Stimulated activated CD4-positive, alpha-beta T cell treated with anti-CD3 and anti-CD28 coated beads, Interleukin-1b, Interleukin-23, amount 100 ng/mL, for 4 hours (primary cell): ENCODE results near the gene SP2.
"Not testable (repeated sequence)": the region's sequence is repeated elsewhere in the genome, so short reads cannot be mapped to it uniquely, and the experiment has no call there.

Experiments used
- DNase-seq, 2 donors: peaks; one replicate each; pipeline ENCODE4 v3.0.0-alpha.2; 2020; ENCODE audit warnings: low read depth in 2 of 2

SP2 gene

DNA sequence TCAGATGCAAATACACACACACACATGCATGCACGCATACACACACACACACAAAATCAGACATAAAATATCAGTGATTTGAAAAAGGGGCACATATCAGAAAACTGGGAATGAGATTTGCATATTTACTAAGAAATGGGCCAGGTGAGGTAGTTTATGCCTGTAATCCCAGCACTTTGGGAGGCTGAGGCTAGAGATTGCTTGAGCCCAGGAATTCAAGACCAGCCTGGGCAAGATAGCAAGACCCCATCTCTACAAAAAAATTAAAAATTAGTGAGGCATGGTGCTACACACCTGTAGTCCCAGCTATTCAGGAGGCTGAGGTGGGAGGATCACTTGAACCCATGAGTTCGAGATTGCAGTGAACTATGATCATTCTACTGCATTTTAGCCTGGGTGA is 23.0 kb downstream of the SP2 start:
- DNase-seq = no peak

DNA sequence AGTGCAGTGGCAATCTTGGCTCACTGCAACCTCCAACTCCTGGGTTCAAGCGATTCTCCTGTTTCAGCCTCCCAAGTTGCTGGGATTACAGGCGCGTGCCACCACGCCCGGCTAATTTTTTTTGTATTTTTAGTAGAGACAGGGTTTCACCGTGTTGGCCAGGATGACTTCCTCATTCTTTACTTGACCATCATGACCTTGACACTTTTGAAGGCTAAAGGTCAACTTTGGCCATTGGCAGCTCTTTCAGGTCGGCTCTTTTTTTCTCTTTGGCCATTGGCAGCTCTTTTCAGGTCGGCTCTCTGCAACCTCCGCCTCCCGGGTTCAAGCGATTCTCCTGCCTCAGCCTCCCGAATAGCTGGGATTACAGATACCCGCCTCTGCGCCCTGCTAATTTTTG is 23.9 kb downstream of the SP2 start:
- not testable (repeated sequence) for DNase-seq

DNA sequence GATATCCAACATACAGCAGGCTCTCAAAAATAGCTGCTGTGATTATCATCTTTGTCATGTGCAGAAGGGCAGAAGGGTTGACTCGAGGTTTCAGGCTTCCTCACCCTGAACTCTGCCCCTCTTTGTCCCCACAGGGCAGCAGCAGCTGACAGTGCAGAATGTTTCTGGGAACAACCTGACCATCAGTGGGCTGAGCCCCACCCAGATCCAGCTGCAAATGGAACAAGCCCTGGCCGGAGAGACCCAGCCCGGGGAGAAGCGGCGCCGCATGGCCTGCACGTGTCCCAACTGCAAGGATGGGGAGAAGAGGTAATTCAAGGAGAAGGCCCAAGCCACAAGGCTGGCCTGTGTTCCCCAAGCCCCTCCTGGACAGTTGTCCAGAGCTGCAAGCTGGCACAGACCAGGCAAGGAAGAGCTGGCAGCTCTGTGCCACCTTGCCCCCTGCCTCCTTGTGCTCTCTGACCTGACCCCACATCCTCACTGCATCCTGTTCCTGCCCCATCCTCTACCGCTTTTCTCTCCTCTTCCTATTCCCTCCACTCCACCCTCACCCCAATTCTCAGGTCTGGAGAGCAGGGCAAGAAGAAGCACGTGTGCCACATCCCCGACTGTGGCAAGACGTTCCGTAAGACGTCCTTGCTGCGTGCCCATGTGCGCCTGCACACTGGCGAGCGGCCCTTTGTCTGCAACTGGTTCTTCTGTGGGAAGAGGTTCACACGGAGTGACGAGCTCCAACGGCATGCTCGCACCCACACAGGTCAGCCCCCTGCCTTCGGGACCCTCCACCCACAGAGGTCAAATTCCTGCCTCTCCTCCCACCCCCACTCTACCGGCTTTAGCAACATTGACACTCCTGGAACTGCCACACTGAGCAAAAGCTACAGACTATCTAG is 29.0 kb downstream of the SP2 start:
- DNase-seq = no peak

DNA sequence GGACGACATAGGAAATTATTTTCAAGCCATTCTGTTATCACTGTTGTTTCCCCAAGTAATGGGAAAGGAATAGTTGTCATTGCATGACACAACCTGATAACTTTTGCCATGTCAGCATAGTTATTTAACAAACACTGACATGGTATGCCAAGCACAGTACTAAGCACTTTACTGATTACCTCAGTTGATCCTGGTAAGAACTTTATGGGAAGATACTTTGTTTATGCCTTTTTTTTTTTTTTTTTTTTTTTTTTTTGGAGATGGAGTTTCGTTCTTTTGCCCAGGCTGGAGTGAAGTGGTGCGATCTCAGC is 29.6 kb downstream of the SP2 start:
- DNase-seq = no peak

DNA sequence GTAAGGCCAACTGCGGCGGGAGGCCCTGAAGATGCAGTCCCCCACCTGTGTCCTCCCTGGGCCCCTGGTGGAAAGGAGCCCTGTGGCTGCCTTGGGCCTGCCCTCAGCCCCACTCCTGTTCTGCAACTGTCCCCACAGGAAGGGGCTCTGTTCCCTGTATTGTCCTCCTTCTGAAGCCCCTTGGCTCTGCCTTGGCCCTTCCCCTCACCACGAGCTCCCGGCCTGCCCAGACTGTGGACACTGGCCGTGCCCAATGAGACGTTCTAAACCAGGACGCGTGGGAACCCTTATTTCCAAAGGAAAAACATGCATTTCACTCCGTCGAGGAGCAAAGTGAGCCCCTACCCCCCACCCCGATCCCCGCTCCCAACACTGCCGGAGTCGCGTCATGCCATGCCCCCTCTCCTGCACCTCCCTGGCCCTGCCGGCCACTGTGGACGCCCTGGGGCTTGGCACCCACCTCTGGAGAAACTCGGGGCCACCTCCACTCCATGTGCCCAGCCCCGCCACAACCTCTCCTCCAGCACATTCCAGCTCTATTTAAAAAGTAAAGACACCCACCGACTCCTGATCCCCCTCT is 31.9 kb downstream of the SP2 start:
- no peak for DNase-seq

DNA sequence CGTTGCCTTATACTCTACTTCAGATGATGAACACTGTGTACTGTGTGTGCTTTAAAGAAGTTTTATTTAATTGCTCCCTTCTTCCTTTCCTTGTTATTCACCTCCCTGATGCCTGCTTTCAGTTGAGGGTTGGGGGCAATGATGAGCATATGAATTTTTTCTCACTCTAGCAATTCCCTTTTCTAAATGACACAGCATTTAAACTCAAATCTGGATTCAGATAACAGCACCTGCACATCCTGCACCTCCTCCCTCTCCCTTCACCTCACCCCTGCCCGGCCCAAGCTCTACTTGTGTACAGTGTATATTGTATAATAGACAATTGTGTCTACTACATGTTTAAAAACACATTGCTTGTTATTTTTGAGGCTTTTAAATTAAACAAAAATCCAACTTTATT is 32.4 kb downstream of the SP2 start:
- DNase-seq = no peak

DNA sequence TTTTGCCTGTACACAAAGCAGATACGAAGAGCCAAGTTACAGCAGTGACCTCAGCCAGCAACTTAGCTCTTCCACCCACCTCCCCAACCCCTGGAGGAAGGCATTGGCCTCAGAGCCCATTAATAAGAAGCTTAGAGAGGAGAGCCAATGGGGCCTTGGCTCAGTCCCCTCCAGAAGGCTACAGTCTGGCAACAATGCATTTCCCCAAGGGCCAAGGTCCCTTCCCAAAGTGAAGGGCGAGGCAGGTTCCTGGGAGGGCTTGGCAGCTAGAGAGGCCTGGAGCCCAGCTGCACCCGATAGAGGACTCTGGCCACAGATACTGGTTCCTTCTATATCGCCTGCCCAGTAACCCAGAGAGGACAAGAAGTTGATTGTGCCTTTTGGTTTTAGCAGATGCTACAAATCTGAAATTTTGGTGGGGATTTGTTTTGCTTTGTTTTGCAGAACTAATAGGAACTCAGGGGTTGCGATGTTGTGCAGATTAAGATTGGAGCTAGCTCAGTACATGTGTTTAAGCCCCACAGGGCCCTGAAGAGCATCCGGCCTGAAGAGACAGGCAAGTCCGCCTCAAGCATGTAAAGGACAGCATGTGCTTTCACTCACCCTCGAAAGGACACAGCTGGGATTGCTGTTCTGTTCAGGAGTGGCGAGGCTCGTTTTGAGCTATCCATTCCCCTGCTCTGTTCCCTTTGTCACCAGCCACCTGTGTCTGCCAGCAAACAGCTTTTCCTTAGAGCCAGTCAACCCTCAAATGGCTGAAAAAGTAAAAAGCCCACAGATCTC is 33.4 kb downstream of the SP2 start:
- DNase-seq = no peak

DNA sequence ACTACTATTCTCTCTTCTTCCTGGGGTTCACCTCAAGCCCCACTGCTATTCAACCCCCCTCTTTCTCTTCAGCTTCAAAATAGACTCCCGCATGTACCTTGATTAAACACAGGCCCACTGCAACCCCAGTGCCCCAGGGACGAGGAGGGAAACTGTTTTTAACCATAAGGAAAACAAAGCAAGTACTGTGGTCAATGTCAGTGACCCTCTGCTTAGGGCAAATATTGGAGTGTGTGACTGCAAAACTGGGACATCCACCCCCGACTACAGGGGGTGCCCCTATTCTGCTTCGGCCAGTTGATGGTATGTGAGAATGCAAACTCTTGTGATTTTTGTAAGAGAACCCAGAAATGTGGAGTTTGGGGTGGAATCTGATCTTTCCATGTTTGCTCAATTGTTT is 35.8 kb downstream of the SP2 start:
- no peak for DNase-seq

DNA sequence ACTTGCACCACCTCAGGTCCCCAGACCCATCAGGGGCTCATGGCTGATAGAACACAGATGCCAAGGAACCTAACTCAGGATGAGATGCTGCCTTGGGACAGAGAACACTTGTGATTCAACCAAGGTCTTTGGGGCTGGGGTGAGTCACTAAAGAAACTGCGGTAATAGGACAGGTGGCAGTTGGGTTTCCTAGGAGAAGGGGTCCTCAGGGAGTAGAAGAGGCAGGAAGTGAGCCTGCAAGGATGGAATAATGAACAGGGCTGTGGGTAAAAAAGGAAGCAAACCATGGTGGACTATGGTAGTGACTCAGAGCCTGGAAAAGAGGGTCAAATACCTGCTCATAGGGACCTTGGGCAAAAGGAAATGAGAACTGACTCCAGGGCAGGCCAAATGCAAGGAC is 38.8 kb downstream of the SP2 start:
- DNase-seq = no peak

DNA sequence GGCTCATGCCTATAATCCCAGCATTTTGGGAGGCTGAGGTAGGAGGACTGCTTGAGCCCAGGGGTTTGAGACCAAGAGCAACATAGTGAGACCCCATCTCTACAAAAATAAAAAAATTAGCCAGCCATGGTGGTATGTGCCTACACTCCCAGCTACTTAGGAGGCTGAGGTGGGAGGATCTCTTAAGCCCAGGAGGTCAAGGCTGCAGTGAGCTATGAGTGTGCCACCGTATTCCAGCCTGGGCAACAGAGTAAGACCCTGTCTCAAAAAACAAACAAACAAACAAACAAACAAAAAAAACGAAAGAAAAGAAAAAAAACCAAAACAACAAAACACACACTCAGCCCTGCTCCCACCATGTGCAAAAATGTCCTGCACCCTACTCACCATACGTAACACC is 39.4 kb downstream of the SP2 start:
- DNase-seq = not testable (repeated sequence)

DNA sequence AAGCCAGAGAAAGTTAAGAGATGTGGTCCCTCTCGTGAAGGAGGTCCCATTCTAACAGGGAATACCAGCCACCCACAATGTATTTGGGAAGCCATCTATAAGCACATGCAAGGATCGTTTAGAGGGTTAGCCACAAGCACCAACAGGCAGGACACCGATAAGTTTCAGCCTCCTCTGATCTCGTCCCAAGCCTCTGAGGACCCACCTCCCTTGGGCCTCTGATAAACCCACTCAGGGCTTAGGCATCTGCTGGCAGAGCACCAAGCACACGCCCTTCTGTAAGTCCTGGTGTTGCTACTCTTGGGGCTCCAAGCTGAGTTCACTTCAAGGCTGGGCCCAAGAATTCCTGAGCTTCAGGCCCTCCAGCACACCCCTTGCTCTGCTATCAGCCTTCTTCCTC is 39.9 kb downstream of the SP2 start:
- DNase-seq = no peak

DNA sequence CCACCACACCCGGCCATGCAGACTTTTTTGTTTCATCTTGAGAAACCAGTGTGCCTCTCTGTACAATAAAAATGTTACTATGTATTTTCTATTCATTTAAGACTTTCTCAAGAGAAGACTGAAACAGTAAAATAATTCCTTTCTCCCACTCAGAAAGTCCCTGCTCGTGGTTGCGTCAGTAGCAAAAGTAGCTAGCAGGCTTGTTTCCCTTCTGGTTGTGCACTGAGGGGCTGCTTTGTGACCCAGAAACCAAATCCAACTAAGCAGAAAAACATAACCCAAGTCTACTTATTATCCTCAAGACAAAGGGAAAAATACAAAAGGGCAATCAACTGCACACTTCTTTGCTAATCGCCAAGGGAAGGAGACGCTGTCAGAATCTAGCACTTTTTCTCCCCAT is 41.9 kb downstream of the SP2 start:
- no peak for DNase-seq

DNA sequence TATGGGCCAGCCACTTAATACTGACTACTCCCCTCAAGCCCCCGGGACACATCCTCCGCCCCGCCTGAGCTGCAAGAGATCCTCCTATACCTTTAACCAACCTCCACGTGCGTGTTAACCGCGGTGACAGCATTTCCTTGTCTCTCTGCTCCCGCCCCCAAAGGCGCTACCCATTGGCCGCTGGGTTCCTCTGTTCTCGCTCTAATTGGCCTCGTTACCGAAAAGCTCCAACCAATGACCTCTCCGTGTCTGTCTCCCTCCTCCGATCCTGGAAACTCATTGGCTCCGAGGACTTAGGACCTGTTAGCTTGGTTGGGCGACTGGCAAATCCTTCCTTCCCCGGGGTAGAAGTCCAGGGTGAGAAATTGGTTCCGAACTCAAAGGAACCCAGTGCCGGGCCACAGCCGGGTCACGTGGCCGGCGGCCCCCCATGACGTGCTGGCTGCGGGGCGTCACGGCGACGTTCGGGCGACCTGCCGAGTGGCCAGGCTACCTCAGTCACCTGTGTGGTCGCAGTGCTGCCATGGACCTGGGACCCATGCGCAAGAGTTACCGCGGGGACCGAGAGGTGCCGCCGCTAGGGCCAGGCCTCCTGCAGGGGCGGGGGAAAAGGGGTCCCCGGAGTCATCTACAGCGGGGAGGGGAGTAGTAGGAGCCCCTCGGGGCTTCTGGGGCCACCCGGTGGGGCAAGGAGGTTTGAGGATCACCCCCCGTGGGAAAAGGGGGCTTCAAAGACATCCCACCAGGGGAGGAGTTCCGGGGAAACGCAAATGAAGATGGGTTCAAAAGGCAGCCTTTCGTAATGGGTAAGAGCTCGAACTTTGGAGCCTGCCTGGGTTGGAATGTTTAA is 45.4 kb downstream of the SP2 start, which contains the start of gene PNPO:
Gene PNPO, plus strand, starts transcription at position 326 of the 850 bp plus-strand sequence. Its CDS starts 105 bp downstream, at position 431.
- DNase-seq = peak; percentile 82 to 88

DNA sequence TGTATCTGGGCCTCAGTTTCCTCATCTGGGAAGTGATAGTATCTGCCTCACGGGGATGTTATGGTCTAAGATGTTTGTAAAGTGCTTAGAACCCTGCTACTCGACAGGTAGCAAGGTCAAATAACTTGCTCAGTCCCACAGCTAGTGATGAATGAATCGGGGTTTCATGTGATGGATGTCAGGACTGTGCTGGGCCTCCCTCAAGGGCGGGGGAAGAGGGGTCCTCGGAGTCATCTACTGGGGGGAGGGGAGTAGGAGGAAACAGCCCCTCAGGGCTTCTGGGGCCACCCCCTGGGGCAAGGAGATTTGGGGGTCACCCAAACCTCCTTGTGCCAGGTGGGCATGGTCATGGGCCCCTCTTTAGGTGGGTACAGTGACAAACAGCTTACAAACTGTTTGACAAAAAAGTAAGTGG is 46.1 kb downstream of the SP2 start:
- DNase-seq = no peak

DNA sequence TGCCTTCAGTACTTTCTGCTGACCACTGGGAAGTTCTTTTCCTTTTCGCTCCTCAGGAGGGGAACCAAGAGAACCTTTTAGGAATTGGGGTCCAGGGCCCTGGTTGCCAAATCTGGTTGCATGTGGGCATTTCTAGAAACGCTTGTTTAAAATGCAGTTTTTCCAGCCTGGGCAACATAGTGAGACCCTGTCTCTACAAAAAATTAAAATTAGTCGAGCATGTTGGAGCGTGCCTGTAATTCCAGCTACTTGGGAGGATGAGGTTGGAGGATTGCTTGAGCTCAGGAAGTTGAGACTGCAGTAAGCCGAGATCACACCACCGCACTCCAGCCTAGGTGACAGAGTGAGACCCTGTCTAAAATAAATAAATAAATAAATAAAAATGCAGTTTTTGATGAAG is 46.5 kb downstream of the SP2 start:
- DNase-seq = no peak

DNA sequence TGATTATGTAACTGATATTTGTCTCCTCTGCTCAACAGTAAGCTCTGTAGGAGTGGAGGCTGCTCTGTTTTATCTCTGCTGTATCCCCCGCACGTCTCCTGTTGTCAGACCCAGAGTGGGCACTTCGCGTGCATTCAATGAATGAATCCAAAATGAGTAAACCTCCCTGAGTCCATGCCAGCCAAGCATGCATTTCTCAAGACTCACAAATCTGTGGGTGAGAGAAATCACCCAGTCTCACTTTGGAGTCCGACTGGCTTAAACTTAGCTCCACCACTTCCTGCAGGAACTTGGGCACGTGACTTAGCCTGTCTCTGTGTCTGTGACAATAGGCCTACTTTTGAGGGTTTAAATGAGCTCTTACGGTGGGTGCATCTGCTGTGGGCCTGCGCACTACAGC is 49.0 kb downstream of the SP2 start:
- no peak for DNase-seq

DNA sequence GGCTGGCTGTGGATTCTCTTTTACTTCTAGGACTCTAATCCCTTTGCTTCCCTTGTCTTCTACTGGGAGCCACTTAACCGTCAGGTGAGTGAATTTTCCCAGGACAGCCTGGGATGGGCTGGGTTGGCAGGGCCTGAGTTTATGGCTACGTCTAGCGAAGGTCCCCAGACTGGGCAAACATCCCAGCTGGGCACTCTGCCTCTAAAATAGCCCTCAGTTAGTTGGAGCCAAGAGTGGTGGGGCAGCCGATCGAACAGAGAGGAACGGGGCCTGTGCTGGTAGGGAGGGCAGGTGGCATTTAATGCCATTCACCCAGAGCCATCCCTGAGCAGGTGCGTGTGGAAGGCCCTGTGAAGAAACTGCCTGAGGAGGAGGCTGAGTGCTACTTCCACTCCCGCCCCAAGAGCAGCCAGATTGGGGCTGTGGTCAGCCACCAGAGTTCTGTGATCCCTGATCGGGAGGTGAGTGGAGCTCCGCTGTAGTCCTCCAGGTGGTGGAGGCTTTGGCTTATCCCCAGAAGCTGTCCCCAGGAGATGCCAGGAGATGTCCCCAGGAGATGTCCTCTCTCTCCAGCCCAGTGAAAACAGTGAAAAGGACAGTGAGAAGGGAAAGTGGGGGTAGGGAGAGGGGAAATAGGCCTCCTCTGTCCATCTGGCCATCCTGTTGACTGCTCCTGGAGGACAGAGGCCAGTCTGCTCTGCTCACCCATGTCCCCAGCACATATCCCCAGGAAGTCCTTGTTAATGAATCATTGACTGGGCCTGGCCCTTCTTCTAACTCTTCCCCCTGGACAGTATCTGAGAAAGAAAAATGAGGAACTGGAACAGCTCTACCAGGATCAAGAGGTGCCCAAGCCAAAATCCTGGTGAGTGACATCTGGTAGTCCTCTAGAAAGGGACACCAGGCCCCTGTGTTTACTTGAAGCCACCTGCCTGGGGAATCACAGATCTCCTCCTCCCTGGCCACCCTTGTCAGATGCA is 49.8 kb downstream of the SP2 start:
- DNase-seq = no peak

DNA sequence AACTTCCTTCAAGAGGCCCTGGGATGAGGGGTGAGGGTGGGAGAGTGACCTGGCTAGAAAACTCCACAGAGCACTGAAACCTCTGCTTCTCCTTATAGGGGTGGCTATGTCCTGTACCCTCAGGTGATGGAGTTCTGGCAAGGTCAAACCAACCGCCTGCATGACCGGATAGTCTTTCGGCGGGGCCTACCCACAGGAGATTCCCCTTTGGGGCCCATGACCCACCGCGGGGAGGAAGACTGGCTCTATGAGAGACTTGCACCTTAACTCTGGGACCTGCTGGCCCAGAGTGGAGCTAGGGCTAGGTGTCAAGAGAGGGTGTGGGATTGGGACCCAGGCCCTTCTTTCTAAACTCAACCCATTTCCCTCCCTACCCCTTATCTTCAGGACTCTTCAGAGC is 50.5 kb downstream of the SP2 start:
- no peak for DNase-seq

DNA sequence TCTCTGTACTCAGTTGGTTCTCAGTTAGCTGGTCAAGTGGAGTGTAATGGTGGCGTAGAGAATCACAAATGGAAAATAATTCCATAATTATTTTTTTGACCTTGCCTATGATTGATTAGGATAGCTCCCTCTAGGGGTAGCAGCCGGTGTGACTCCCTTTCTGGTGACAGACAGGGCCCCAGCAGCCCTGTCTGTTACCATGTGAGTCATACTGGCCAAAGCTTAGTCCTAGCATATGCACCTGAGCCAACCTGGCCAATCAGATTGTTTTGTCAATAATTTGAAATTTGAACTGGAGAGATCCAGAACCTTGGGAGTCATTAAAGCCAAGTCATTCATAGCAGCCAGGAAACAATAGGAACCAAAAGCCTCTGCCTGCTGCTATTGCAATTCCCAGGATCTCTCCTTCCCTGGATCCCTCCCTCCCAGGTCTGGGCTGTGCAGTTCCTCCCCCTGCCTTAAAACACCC is 50.9 kb downstream of the SP2 start:
- peak; percentile 61 to 62 for DNase-seq

DNA sequence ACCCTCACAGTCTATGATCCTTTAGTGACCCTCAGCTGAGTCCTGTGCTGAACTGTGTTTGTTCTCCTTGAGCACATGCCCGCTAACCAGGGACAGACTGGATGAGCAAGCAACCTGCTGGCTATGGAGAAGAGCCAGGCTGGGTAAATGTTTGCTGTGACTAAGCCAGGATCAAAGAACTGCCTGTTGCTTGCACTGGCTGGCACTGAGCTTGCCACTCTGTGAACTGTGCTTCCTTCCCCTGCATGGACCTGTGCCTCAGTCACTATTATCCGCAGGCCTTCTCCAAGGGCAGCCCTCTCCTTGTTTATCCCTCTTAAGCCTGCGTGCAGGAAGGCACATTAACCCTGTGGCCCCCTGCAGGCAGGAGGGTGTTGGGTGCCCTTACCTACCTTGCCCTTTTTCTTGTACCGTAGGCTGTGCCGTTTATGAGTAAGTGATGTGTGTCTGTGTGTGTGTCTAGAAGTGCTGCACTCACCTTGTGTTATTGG is 52.7 kb downstream of the SP2 start:
- no peak for DNase-seq
